Measurements from ENCODE around the gene PSMB5. TPM values are rescaled to one million over a fixed set of nuclear protein-coding genes. Genes with fewer than 3 reads are reported as not detected.

The PSMB5 gene
- total and polyA plus RNA-seq, 9 of the 15 experiments (the other 6 are each of a cell fraction or from before 2014, with no cell fraction given), result 198 to 1,870 (median 269) TPM

- Histone ChIP-seq H3K4me3 (peak overlapping the region; percentile 78), H3K9me1 (ENCODE audit: control insufficient read depth, insufficient read depth, low read length) (no peaks in the 10 kb centered on the region), H4K20me1 (replicated peaks; ENCODE audit: control insufficient read depth, insufficient read depth, low read length) (no peaks in the 10 kb centered on the region), H3K4me2 (ENCODE audit: insufficient read depth, low read length) (peak overlapping the region; percentile 97), H3K27ac (ENCODE audit: extremely low read depth, low read depth, low read length) (peak overlapping the region; percentile 94; the same call in 2 of the 3 replicates), H3K9me3 (replicated peaks; ENCODE audit: control insufficient read depth, insufficient read depth, low read depth, low read length) (no peaks in the 10 kb centered on the region), H3K4me1 (replicated peaks in 1 of 2; ENCODE audit: control insufficient read depth in 2 of 2, insufficient read depth in 2 of 2, low read length in 2 of 2) (peaks cover 9 to 14% of the 10 kb centered on the region in 2 experiments; a peak in 4 of 5 replicates), H2AFZ (ENCODE audit: low read depth, low read length) (peak overlapping the region; percentile 99), H3K9ac (ENCODE audit: insufficient read depth in 1 of 2, low read depth in 2 of 2, low read length in 2 of 2) (peak overlapping the region; percentile 98 to 100; a peak in 3 of 4 replicates), H3K79me2 (ENCODE audit: control insufficient read depth, insufficient read depth, low read length) (peaks cover 37% of the 10 kb centered on the region), H3K27me3 (ENCODE audit: control insufficient read depth in 2 of 2, insufficient read depth in 2 of 2, low read length in 2 of 2) (no peaks in the 10 kb centered on the region), H3K36me3 (ENCODE audit: control insufficient read depth, insufficient read depth, low read length) (peaks cover 31% of the 10 kb centered on the region)
- ChIA-PET CTCF (ENCODE audit: low intra/inter-chr PET ratio) (no interaction called here), POLR2A (interaction anchor here (0.6 to 3.2 kb wide), 6 partner anchors 10 to 53 kb away, joined by 3 to 11 read pairs (median 4); partner anchors contain the start of genes AJUBA and CDH24)
- ATAC-seq (no peak), DNase-seq (ENCODE audit: extremely low read depth in 1 of 4, low spot score in 3 of 4) (no peak), FAIRE-seq (no peak)
- no TSS peak for BruUV-seq (replicated peaks)
- in situ Hi-C loops (cut with MboI) (no loop called here), intact Hi-C loops (cut with micrococcal nuclease) (no loop called here)
- 47% methylated on average over 14 of the region's 14 CpGs for WGBS (ENCODE audit: insufficient coverage, low coverage, missing lambda C conversion rate)
- TF ChIP-seq ZNF592 (IDR thresholded peaks at IDR 0.05) (peak; percentile 36; the same call in 1 of the 2 replicates), ILF3 (IDR thresholded peaks at IDR 0.05; ENCODE audit: borderline replicate concordance) (0 out of 2 replicates have a peak, but pooled peaks have one; percentile 43), SNIP1 (IDR thresholded peaks at IDR 0.05; ENCODE audit: low read depth) (no peak), ETS2 (tag; IDR thresholded peaks at IDR 0.05; ENCODE audit: borderline replicate concordance, poor library complexity, severe bottlenecking) (peak; percentile 45), ATF1 (CRISPR knock-in tag; IDR thresholded peaks at IDR 0.05) (no peak), ATF1 (tag; IDR thresholded peaks at IDR 0.05) (0 out of 2 replicates have a peak, but pooled peaks have one; percentile 72), TCF3 (CRISPR knock-in tag; IDR thresholded peaks at IDR 0.05) (0 out of 2 replicates have a peak, but pooled peaks have one; percentile 21)
- TF ChIP-seq, protein P1, sequence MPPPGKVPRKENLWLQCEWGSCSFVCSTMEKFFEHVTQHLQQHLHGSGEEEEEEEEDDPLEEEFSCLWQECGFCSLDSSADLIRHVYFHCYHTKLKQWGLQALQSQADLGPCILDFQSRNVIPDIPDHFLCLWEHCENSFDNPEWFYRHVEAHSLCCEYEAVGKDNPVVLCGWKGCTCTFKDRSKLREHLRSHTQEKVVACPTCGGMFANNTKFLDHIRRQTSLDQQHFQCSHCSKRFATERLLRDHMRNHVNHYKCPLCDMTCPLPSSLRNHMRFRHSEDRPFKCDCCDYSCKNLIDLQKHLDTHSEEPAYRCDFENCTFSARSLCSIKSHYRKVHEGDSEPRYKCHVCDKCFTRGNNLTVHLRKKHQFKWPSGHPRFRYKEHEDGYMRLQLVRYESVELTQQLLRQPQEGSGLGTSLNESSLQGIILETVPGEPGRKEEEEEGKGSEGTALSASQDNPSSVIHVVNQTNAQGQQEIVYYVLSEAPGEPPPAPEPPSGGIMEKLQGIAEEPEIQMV (tag; conservative IDR thresholded peaks at IDR 0.05; ENCODE audit: low read depth), result 0 out of 2 replicates have a peak, but pooled peaks have one; percentile 4
Measured at GRCh38 chr14:23035303-23036144, 824 bp upstream of the PSMB5 start.
